HFFc6 (cell line): ENCODE measurements around the gene IFITM1. TPM values are rescaled to one million over a fixed set of nuclear protein-coding genes. Genes with fewer than 3 reads are reported as not detected.
A peak's percentile ranks its signal among the peaks of the same experiment; 100 is the strongest.
"Not testable (repeated sequence)": the region's sequence is repeated elsewhere in the genome, so short reads cannot be mapped to it uniquely, and the experiment has no call there.

Source experiments
- DNase-seq: peaks from one replicate; pipeline ENCODE4 v3.0.0-alpha.2; 2018
- H3K27ac Mint-ChIP-seq: 2 replicates; pipeline ENCODE4 v1.8.0; 2020; ENCODE audit warnings: mild to moderate bottlenecking, mixed read lengths
- H3K27me3 Mint-ChIP-seq: 2 replicates; pipeline ENCODE4 v1.8.0; 2021; ENCODE audit warnings: mild to moderate bottlenecking, moderate library complexity, mixed read lengths; ENCODE audit not compliant: insufficient read depth
- H3K36me3 Mint-ChIP-seq: 2 replicates; pipeline ENCODE4 v1.8.0; 2021; ENCODE audit warnings: low read depth, mixed read lengths
- H3K4me1 Mint-ChIP-seq: 2 replicates; pipeline ENCODE4 v1.8.0; 2020; ENCODE audit warnings: low read depth, mixed read lengths
- H3K4me3 Mint-ChIP-seq: 2 replicates; pipeline ENCODE4 v1.8.0; 2020; ENCODE audit warnings: mild to moderate bottlenecking, moderate library complexity, mixed read lengths
- H3K9me3 Mint-ChIP-seq: 2 replicates; pipeline ENCODE4 v1.8.0; 2020; ENCODE audit warnings: mild to moderate bottlenecking, mixed read lengths
- total RNA-seq, 6 experiments: library from RNA; stranded (reverse); fragmentation: NEBNext Ultra II Directional; extraction: Animal tissue kit (Norgen Biotek cat#: 25700); gene quantifications; 2 replicates in 1 of 6; 3 replicates in 5 of 6; pipeline ENCODE4 v1.2.3, GENCODE V29; 2021
- TF ChIP-seq, protein P1 (sequence below): fragments of 200-600 bp; sonication (generic); IDR thresholded peaks from 2 replicates; pipeline ENCODE4 v1.5.0; 2021; ENCODE audit warnings: antibody characterized with exemption, mild to moderate bottlenecking

The IFITM1 gene
- total RNA-seq, 6 experiments from 2014 or later, result 23.5 to 36.1 (median 30.0) TPM

DNA sequence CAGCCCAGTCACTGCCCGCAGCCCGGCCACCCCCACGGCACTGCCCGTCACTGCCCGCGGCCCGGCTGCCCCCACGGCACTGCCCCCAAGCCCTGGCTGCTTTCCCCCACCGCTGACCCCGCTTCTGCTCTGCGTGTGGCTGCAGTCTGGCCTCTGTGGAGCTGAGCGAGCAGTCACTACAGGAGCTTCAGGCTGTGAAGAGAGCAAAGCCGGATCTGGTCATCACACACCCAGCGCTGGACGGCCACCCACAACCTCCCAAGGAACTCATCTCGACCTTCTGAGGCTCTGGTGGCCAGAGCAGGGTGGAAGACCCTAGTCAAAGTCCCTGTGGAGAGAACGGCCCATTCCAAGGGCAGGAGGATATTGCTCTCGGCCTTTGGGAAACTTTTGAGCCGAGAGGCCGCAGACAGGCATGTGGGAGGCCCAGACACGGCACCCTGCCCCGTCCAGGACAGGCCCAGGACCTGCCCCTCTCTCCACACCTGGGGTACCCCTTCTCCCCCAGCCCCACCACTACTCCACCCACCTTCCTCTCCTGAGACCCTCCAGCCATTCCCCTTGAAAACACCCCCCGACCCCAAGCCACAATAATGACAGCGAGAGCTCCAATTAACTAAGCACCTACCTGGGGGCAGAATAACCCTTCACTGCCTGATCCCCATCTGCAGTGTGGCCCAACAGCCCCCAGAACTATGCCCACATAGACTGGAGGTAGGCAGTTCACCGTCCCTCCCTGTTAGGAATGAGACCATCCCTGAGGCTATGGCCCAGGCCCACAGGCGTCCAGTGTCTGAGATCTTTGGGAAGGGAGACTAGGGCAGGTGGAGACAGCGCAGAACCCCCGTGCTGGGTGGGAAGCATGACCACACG, 28.6 kb upstream of the IFITM1 start:
- H3K4me1 Mint-ChIP-seq, result no peaks in the 10 kb centered on the region
- H3K27me3 Mint-ChIP-seq, result peaks cover 19% of the 10 kb centered on the region
- no peak for DNase-seq
- no peaks in the 10 kb centered on the region for H3K9me3 Mint-ChIP-seq
- TF ChIP-seq, protein P1, sequence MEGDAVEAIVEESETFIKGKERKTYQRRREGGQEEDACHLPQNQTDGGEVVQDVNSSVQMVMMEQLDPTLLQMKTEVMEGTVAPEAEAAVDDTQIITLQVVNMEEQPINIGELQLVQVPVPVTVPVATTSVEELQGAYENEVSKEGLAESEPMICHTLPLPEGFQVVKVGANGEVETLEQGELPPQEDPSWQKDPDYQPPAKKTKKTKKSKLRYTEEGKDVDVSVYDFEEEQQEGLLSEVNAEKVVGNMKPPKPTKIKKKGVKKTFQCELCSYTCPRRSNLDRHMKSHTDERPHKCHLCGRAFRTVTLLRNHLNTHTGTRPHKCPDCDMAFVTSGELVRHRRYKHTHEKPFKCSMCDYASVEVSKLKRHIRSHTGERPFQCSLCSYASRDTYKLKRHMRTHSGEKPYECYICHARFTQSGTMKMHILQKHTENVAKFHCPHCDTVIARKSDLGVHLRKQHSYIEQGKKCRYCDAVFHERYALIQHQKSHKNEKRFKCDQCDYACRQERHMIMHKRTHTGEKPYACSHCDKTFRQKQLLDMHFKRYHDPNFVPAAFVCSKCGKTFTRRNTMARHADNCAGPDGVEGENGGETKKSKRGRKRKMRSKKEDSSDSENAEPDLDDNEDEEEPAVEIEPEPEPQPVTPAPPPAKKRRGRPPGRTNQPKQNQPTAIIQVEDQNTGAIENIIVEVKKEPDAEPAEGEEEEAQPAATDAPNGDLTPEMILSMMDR, result no peak
- no peaks in the 10 kb centered on the region for H3K36me3 Mint-ChIP-seq
- no peak overlapping the region for H3K27ac Mint-ChIP-seq
- H3K4me3 Mint-ChIP-seq, result no peak overlapping the region

DNA sequence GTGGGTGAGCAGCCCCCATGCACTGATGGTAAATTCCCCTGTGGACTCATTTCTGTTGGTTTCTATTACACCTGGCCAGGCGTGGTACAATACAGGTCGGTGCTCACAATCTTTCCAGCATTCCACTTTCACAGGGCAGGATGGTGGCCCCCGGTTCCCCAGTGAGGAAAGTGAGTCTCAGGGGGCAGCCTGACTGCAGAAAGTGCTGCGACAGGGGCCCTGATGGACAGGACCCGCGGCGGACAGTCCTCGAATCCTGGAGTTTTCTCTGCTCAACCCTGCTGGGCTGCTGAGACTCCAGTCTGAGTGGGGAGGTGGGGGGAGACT, 28.0 kb upstream of the IFITM1 start:
- no peaks in the 10 kb centered on the region for H3K36me3 Mint-ChIP-seq
- TF ChIP-seq, protein P1, result no peak
- H3K27ac Mint-ChIP-seq, result no peak overlapping the region
- no peaks in the 10 kb centered on the region for H3K9me3 Mint-ChIP-seq
- H3K4me1 Mint-ChIP-seq, result no peaks in the 10 kb centered on the region
- no peak overlapping the region for H3K4me3 Mint-ChIP-seq
- peaks cover 19% of the 10 kb centered on the region for H3K27me3 Mint-ChIP-seq
- DNase-seq, result no peak

DNA sequence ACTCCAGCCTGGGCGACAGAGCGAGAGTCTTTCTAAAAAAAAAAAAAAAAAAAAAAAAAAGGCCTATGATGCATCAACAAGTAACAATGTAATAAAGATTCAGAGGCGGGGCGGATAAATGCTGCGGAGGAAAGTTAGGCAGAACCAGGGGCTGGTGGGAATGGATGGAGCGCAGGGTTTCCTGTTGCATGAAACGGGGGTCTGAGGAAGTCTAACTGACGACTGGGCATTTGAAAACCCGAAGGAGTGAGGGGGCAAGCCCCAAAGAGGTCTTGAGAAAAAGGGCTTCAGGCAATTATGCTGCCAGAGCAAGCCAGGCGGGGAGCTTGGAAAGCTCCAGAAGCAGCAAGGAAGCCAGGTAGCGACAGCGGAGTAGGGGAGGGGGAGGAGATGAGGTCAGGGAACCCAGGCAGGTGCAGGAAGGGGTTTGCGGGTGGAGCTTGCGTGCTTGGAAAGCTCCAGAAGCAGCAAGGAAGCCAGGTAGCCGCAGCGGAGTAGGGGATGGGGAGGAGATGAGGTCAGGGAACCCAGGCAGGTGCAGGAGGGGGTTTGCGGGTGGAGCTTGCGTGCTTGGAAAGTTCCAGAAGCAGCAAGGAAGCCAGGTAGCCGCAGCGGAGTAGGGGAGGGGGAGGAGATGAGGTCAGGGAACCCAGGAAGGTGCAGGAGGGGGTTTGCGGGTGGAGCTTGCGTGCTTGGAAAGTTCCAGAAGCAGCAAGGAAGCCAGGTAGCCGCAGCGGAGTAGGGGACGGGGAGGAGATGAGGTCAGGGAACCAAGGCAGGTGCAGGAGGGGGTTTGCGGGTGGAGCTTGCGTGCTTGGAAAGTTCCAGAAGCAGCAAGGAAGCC, 26.6 kb upstream of the IFITM1 start:
- DNase-seq, H3K9me3 Mint-ChIP-seq, H3K36me3 Mint-ChIP-seq, H3K27ac Mint-ChIP-seq, H3K4me1 Mint-ChIP-seq: not testable (repeated sequence)
- Mint-ChIP-seq H3K27me3 (peaks cover 12% of the 10 kb centered on the region), H3K4me3 (peak overlapping the region; percentile 7; the same call in 1 of the 2 replicates)

DNA sequence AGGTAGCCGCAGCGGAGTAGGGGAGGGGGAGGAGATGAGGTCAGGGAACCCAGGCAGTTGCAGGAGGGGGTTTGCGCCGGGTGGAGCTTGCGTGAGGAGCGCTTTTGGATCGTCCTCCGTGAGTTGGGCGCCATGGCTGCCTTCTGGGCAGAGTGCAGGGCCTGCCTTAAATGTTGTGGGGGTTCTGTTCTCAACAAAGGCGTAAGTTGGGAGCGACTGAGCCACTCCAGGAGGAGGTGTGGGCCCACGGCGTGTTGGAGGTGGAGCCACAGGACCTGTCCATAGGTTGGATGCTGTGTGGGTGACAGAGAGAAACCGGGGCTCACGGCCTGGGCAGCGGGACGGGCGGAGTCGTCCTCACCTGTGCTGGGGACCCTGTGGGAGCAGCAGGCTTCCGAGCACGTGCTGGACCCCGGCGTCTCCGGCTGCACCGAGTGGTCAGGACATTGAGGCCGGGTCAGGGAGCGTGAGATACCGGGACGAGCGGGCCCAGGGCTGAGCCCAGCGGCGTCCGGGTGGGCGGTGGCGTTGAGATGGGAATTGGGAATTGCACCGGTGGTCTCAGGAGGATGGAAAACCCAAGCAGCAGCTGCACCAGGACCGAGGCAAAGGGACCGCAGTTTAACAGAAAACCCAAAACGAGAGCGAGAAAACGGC, 25.9 kb upstream of the IFITM1 start:
- Mint-ChIP-seq H3K27me3 (peaks cover 6% of the 10 kb centered on the region), H3K4me3 (peak overlapping the region; percentile 66), H3K9me3 (no peaks in the 10 kb centered on the region), H3K36me3 (no peaks in the 10 kb centered on the region), H3K27ac (no peak overlapping the region), H3K4me1 (no peaks in the 10 kb centered on the region)
- TF ChIP-seq, protein P1, result no peak
- no peak for DNase-seq

DNA sequence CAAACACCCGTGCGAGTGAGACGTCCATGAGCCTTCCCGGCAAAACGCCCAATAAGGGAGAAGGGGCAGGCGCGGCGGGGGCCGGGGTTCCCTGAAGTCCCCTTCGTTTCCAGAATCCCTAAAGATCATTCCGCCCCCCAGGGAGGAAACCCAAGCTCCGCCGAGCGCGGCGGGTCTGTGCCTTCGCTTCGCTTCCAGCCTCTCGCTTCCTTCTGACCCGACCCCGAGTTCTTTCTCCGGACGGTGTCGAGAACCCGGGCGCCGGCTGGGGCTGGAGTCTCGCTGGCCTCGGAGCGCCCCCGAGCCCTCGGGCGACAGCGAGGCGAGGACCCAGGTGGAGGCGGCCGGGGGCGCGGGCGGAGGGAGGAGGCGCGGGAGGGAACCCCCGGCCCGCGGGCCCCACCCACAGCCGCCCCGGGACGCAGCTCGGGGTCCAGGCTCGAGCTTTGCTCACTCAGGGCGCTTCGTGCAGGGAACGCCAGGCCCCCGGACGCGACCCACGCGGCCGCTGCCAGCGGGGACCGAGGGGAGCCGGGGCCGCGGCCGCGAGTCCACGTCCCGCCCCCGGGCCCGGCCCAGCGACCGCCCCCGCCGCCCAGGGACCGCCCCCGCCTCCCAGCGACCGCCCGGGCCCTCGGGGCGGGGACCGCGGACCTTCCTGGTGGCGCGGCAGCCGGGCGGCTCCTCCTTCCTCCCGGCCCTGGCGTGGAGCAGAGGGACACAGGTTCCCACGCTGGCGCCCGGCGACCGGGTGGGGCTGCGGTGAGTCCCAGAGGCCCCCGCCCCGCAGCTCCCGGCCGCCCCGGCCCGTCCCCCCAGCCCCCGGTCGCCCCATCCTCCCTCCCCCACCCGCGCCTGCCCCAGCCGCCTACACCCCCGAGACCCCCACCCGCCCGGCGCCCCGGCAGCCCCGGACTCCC, 25.1 kb upstream of the IFITM1 start, which contains the start of gene PGGHG:
PGGHG (plus strand) TSS at position 649 of the 920 bp plus-strand sequence. CDS start 691 bp downstream, outside the sequence.
- Mint-ChIP-seq H3K36me3 (no peaks in the 10 kb centered on the region), H3K9me3 (no peaks in the 10 kb centered on the region), H3K27ac (no peak within 1 kb of the TSS), H3K27me3 (peaks cover 4% of the 10 kb centered on the region; the same call in 1 of the 2 replicates), H3K4me1 (no peaks in the 10 kb centered on the region), H3K4me3 (peak within 1 kb of the TSS; percentile 66)
- no peak for DNase-seq
- TF ChIP-seq, protein P1, result no peak
